A673 (cell line): ENCODE data around the gene ASAP2. TPM values are rescaled to one million over a fixed set of nuclear protein-coding genes. Genes with fewer than 3 reads are reported as not detected.

Source experiments
- BruUV-seq: library from RNA; stranded (reverse); fragments of 400-500 nt; replicated peaks from 2 replicates; lab custom pipeline; 2021; lab: Mats Ljungman, UMichigan
- CTCF ChIA-PET: fragments of 300-600 bp; sonication (Branson Sonifier 250); formaldehyde crosslinking; loops from one replicate; lab custom pipeline; 2022; ENCODE audit warnings: antibody characterized with exemption; lab: Charles Lee
- POLR2A ChIA-PET: fragments of 300-600 bp; sonication (Branson Sonifier 250); formaldehyde crosslinking; loops from one replicate; lab custom pipeline; 2022; ENCODE audit warnings: antibody characterized with exemption; ENCODE audit not compliant: low non-redundant PET; lab: Charles Lee
- DNase-seq: peaks from one replicate; pipeline ENCODE4 v3.0.0-alpha.2; 2015; ENCODE audit warnings: low spot score
- H3K27ac ChIP-seq: fragments of 200-600 bp; sonication (generic); 2 replicates; pipeline ENCODE4 v1.5.1; 2016; ENCODE audit warnings: mixed run types, low read depth, mild to moderate bottlenecking, mixed read lengths, antibody characterized with exemption, low read length; ENCODE audit not compliant: poor library complexity, severe bottlenecking
- H3K27me3 ChIP-seq: fragments of 200-600 bp; sonication (generic); replicated peaks from 2 replicates; pipeline ENCODE4 v1.6.1; 2017; ENCODE audit warnings: mixed run types, low read depth, mild to moderate bottlenecking, mixed read lengths, antibody characterized with exemption, low read length; ENCODE audit not compliant: insufficient read depth, poor library complexity
- H3K36me3 ChIP-seq: fragments of 200-600 bp; sonication (generic); 2 replicates; pipeline ENCODE4 v1.6.1; 2016; ENCODE audit warnings: mixed run types, mild to moderate bottlenecking, mixed read lengths, antibody characterized with exemption, low read length; ENCODE audit not compliant: insufficient read depth, poor library complexity, severe bottlenecking
- H3K4me1 ChIP-seq: fragments of 200-600 bp; sonication (generic); 2 replicates; pipeline ENCODE4 v1.6.1; 2017; ENCODE audit warnings: mixed run types, mild to moderate bottlenecking, mixed read lengths, antibody characterized with exemption, low read length; ENCODE audit not compliant: insufficient read depth, poor library complexity, severe bottlenecking
- H3K4me3 ChIP-seq: fragments of 200-600 bp; sonication (generic); 2 replicates; pipeline ENCODE4 v1.5.1; 2016; ENCODE audit warnings: low read depth, mixed run types, mild to moderate bottlenecking, mixed read lengths, low read length; ENCODE audit not compliant: poor library complexity, severe bottlenecking
- H3K9me3 ChIP-seq: fragments of 200-600 bp; sonication (generic); 2 replicates; pipeline ENCODE4 v1.6.1; 2016; ENCODE audit warnings: mixed run types, low read depth, mild to moderate bottlenecking, mixed read lengths, antibody characterized with exemption, low read length; ENCODE audit not compliant: poor library complexity, severe bottlenecking
- CTCF ChIP-seq: fragments of 300-800, 200-600 bp; sonication (generic); conservative IDR thresholded peaks from 2 replicates; pipeline ENCODE4 v1.5.1; 2017; ENCODE audit warnings: low read depth, mild to moderate bottlenecking, antibody characterized with exemption, low read length, moderate library complexity, mixed read lengths
- EZH2 ChIP-seq: fragments of 200-600 bp; sonication (generic); IDR thresholded peaks from 2 replicates; pipeline ENCODE4 v1.6.1; 2017; ENCODE audit warnings: borderline replicate concordance, low read depth, mild to moderate bottlenecking, mixed read lengths, antibody characterized with exemption, low read length; ENCODE audit not compliant: poor library complexity, severe bottlenecking
- intact Hi-C: fragments of 100-400 bp; cut with micrococcal nuclease; formaldehyde crosslinking; loops from one replicate; pipeline ENCODE4 v1.10.0; 2022; ENCODE audit not compliant: unreplicated experiment
- total RNA-seq: library from RNA; stranded (reverse); gene quantifications from 2 replicates; pipeline ENCODE4 v1.2.3, GENCODE V29; 2021

The ASAP2 gene
- total RNA-seq, 1 experiment from 2014 or later: 46.8 TPM

- Histone ChIP-seq H3K27ac (no peak overlapping the region), H3K27me3 (no peaks in the 10 kb centered on the region), H3K4me1 (peaks cover 22% of the 10 kb centered on the region), H3K36me3 (peaks cover 5% of the 10 kb centered on the region), H3K4me3 (no peak overlapping the region), H3K9me3 (no peaks in the 10 kb centered on the region)
- intact Hi-C loops: no loop called here
- BruUV-seq: no TSS peak
- no peak for DNase-seq
- TF ChIP-seq CTCF (no peak), EZH2 (no peak)
- POLR2A ChIA-PET: no interaction called here
- CTCF ChIA-PET: no interaction called here
Measured at GRCh38 chr2:9297156-9297555, 90.5 kb downstream of the ASAP2 start.

GRCh38 chr2:9297807-9298206 lies 91.2 kb downstream of the ASAP2 start:
- peaks cover 22% of the 10 kb centered on the region for H3K4me1 ChIP-seq
- intact Hi-C loops: no loop called here
- POLR2A ChIA-PET: no interaction called here
- H3K36me3 ChIP-seq: peaks cover 5% of the 10 kb centered on the region
- no peak overlapping the region for H3K27ac ChIP-seq
- no peaks in the 10 kb centered on the region for H3K27me3 ChIP-seq
- no peak overlapping the region for H3K4me3 ChIP-seq
- CTCF ChIA-PET: no interaction called here
- DNase-seq: no peak
- no peaks in the 10 kb centered on the region for H3K9me3 ChIP-seq
- no peak for TF ChIP-seq CTCF
- no peak for TF ChIP-seq EZH2
- no TSS peak for BruUV-seq

- ChIA-PET POLR2A (no interaction called here), CTCF (interaction anchor here (0.5 kb wide), 1 partner anchor 1537 kb away, joined by 7 read pairs; no protein-coding TSS in a partner anchor)
- no peaks in the 10 kb centered on the region for H3K27me3 ChIP-seq
- no peak overlapping the region for H3K27ac ChIP-seq
- peaks cover 5% of the 10 kb centered on the region for H3K36me3 ChIP-seq
- TF ChIP-seq EZH2: no peak
- no peak for TF ChIP-seq CTCF
- DNase-seq: no peak
- no peak overlapping the region for H3K4me3 ChIP-seq
- intact Hi-C loops: no loop called here
- H3K9me3 ChIP-seq: no peaks in the 10 kb centered on the region
- BruUV-seq: no TSS peak
- H3K4me1 ChIP-seq: peaks cover 22% of the 10 kb centered on the region
Measured at GRCh38 chr2:9298583-9298982, 92.0 kb downstream of the ASAP2 start.
